ENCODE data around the gene SH3PXD2B.
"Not testable (repeated sequence)": the region's sequence is repeated elsewhere in the genome, so short reads cannot be mapped to it uniquely, and the experiment has no call there.

SH3PXD2B gene

DNA sequence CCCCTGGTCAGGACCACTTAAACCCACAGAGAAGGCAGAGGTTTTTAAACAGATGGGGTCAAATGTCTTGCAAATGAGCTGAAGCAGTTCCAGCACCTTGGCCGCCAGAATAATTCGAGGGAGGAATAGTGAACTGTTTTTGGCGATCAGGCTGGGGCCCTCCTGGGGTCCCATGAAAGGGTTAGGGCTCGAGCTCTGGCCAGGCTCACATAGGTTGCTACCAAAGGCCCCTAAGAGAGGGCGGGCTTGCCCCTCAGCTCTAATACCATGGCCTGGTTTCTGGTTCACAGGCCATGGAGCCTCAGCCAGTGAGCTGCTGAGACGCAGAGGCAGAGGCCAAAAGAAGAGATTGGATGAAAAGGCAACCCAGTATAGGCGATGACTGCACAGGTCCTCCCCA, 96.0 kb downstream of the SH3PXD2B start:
- DNase-seq = no peak

DNA sequence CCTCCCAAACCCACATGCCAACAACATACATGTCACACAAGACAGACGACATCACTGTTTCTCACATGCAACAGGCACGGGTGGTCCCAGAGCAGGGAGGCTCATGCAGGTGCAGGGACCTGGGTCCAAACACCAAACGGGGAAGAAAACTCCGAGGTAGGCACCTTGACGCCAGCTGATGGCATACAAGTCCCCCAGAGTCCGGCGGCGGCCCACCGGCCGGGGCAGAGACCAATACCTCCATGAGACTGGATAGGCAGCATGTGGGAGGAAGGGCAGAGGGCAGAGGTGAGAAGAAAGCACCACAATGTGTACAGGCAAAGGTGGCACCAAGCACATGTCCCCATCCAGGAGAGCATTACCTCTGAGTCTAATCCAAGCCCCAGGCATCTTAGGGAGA, 97.8 kb downstream of the SH3PXD2B start:
- no peak for DNase-seq

DNA sequence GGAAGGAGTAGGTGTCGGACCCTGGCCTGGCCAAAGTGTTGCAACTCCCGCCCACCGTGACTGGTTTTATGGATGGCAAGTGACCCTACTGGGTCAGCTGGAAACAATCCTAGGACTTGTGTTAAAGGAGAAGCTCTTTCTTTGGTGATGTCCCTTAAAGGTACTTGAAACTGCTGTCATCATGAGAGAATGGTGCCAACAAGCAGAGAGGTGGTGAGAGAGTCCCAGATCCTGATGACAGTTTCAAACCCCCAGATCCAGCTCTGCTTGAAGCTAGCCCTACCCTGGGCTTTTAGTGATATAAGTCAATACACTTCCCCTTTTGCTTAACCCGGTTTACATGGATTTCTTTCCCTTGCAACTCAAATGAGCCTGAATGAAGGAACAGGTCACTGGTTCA, 98.3 kb downstream of the SH3PXD2B start:
- no peak for DNase-seq

DNA sequence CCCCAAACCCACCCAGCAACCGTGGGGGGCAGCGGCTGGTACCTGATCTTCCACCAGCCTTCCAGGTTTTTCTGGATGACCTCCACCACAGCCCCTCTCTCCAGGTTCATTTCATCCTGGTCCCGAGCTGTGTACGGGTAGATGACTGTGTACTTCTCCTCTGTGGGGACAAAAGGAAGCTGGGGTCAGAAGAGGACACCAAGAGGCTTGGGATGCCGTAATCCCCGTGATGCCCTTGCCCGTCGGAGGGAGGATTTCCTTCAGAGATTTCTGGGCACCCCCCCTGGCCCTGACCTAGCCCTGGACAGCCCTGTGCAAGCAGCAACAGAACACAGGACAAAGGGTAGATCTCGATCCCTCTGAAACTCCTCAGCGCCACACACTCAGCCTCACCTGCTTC, 100.5 kb downstream of the SH3PXD2B start:
- DNase-seq = no peak

DNA sequence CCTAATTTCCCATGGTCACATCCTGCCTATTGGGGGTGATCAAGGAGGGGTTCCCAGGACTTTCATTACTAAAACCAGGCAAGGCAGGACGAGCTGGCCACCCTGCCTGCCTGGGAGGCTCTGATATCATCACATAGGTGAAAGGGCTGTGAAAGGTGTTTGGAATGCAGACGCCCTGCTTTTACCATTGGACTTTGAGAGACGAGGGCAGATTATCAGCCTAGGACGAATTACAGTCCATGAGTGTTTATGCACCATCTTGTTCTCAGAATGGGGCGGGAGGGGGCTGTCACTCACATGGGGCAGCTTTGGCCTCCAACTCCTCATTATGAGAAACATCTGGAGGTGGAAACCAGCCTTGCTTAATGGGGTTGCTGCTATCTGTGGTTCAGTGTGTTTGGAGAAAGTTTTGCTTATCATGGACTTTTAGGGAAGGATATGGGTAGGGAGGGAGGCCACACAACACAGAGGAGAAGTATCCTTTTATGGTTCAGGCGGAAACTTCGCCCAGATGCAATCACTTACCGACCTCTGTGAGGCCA, 101.0 kb downstream of the SH3PXD2B start:
- DNase-seq = no peak

DNA sequence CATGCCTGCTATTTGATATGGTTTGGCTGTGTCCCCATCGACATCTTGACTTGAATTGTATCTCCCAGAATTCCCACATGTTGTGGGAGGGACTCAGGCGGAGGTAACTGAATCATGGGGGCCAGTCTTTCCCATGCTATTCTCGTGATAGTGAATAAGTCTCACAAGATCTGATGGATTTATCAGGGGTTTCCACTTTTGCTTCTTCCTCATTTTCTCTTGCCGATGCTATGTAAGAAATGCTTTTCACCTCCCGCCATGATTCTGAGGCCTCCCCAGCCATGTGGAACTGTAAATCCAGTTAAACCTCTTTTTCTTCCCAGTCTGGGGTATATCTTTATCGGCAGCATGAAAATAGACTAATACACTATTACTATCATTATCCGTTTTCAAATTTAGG, 101.8 kb downstream of the SH3PXD2B start:
- not testable (repeated sequence) for DNase-seq

DNA sequence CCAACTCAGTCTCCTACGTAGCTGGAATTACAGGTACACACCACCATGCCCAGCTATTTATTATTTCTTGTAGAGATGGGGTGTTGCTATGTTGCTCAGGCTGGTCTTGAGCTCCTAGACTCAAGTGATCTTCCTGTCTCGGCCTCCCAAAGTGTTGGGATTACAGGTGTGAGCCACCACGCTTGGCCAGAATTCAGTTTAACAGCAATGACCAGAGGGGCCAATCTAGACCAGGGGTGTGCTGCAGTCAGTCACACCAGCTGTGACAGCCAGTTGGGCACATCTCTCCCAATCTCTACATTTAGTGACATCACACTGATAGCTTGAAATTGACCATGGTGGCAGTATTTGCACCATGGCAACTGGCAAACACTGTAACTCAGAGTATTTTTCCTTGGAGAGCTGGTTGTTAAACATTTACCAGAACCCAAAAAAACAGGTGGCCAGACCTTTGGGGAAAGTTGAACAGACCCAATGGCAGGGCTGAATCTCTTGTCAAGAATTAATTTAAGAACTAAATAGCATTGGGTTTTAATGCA, 103.0 kb downstream of the SH3PXD2B start:
- no peak for DNase-seq

DNA sequence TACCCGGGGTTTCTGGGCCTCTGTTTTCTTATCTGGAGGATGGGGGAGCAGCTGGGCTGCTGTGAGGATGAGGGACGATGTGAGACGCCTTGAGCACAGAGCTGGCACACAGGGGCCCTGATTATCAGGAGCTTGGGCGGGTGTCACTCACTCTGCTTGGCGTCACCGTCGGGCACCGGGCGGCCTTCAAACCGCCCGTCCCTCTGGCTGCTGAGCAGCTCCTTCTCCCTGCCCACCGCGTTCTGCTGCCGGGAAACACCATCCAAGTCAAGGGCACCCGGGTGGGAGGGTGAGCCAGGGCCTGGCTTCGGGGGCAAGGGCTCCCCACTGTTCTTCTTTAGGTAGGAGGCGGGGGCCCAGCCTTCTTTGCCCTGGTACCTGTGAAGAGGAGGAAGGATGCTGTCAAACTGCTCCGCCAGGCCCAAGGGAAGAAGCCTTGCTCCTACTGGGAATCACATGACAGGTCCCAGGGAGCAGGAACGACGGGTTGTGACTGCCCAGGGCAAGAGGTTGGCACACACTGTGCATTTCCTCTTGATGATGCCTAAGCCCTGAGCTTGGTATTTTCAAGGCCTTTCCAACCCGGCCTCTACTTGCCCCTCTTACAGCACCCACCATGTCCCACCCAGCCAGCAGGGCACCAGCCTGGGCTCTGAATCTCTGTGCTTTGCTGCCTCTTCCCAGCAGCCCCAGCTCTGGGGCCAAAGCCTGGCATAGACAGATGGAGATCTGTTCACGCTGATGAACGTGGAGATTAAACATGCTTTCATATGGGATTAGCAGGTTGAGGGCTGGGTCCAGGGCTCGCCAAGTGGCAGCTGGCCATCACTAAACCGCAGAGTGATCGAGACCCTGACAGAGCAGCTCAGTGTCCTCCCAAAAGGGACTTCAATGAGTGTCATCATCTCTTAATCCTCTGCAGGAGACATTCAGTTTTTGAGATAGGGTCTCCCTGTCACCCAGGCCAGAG, 103.8 kb downstream of the SH3PXD2B start:
- no peak for DNase-seq

DNA sequence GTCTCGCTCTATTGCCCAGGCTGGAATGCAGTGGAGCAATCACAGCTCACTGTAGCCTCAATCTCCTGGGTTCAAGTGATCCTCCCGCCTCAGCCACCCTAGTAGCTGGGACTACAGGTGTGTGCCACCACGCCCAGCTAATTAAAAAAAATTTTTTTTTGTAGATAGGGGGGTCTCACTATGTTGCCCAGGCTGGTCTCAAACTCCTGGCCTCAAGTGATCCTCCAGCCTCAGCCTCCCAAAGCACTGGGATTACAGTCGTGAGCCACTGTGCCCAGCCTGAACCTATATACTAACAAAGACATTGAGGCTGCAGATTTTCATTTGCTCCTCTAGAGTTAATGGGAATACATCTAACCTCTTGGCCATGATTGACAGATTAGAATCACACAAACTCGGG, 105.6 kb downstream of the SH3PXD2B start:
- DNase-seq = not testable (repeated sequence)

DNA sequence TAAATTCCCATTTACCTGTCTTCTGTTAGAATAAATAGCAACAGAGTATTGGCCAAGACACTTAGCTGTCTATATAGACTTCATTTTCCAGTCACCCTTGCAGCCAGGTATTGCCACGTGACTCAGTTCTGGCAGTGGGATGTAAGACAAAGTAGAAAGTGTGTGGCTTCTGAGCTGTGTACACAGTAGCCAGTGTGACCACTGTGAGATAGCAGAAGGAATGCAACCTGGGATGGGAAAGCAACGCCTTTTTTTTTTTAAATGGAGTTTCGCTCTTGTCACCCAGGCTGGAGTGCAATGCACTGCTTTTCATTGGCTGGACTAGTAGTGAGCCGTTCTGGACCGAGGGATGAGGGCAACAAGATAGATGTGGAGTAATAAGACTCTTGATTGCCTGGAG, 106.2 kb downstream of the SH3PXD2B start:
- DNase-seq = no peak

DNA sequence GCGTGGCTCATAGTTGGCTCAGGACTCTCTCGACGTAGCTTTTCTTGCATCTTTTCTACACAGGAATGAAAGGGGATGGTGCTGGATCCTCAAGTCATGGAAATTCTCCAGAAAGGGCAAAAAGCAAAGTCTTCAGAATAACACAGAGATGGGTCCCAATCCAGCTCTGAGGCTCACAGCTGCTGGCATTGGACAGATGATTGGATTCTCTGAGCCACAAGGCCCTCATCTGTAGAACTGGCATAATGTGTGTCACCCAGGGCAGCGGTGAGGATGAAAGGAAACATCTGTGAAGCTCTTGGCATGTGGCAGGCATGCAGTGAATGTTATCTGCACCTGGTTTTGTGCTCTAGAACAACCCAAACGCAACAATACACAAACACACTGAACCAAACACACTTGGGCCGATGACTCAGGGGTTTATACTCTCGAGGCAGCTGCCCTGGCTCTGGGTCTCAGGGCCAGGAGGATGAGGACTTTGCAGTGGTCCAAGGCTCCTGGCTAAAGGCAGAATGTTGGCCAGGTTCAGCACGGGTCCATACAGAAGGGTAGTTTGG, 106.8 kb downstream of the SH3PXD2B start:
- no peak for DNase-seq

DNA sequence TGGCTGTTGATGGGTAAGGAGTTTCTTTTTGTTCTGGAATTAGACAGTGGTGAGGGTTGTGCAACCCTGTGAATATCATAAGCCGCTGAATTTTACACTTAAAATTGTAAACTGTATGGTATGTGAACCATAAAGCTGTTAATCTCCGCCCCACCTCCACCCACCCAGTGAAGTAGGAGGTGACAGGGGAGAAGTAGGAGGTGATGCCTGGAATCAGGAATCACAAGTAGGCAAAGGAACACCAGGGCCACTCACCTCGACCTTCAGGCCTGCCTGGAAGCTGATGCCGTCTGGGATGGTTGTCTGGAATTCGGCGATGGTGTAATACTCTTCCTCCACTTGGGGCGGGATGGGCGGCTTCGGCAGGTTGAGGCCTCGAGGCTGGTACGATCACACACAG, 108.4 kb downstream of the SH3PXD2B start:
- no peak for DNase-seq

DNA sequence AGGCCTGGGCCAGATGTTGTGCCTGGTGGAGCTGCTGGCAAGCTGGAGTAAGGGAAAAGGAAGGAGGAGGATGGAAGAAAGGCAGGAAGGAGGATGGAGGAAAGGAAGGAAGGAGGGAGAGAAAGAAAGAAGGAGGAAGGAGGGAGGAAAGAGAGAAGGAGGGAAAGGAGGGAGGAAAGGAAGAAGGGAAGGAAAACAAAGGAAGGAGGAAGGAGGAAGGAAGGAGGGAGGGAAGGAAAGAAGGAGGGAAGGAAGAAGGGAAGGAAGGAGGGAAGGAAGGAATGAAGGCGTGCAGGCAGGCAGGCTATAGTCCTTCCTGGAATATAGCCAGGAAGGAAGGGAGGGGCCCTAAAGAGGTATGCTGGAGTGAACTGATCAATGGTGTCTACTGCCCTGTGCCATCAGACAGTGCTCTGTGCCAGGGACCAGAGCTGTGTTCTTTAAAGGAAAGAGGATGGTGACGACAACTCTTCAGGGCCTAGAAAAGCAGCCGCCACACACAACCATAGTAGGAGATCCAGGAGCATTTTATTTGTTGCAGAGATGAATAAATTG, 109.4 kb downstream of the SH3PXD2B start:
- no peak for DNase-seq

DNA sequence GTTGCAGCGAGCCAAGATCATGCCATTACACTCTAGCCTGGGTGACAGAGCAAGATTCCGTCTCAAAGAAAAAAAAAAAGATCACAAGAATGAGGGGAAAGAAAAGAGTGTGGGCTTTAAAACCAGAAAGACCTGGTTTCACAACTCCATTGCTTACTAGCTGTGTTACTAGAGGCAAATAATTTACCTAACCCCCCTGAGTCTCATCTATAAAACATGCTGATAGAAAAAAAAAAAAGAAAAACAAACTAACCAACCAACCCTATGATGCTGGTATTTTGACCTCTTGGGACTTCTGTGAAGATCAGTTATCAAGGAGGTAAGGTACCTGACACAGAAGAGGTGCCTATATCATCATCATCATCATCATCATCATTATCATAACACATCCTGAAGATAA, 110.6 kb downstream of the SH3PXD2B start:
- DNase-seq = no peak

DNA sequence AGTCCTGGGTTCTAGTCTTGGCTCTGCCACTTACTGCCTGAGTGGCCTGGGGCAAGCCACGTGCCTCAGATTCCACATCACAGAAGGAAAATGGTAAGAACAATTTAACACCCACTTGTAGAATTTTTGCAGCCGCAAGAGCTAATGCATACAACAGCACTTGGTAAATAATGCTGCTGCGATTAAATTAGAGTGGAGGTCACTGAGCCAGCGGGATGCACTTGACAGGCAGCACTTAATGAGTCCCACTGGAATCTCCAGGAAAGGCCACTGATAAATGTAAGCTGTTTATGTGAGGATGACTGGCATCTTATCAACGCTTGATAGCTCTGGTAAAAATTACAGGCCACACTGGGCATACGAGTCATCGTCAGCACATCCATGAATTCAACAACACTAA, 111.4 kb downstream of the SH3PXD2B start:
- DNase-seq = no peak

DNA sequence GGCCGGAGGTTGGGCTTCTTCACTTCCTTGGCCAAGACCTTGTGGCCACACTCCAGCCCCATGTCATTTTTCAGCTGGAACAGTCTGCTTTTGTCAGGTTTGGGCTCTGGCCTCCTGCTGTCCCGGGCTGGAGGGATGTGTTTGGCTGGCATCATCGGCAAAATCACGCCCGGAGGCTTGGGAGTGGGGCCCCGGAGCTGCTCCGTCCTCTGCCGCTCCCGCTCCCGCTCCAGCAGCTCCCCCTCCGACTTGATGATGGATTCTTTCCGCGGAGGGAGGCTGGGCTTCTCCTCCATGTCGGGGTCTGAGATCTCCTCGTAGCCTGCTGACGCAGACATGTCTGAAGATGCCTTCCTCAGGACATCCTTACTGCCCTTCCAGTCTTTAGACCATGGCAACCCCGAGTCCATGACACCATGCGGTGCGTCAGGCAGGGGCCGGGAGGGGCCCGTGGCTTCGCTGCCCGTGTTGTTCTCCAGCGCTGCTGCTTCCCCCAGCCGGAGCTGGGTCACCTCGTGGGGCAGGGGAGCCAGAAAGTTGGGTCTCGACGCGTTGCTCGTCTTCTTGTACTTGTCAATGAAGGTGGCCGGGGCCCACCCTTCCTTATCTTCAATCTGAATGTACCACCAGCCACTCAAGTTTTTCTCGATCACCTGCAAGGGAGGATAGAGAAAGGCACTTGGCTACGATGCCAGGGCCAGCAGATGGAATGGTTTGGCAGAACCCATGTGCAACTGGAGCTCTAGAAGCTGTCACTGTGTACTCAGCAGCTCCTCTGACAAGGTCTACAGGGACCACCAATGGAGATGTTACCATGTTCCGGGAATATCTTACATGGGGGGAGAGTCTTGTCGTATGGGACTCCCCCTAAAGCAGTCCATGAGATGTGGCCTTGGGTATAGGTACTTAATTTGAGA, 114.8 kb downstream of the SH3PXD2B start:
- no peak for DNase-seq

DNA sequence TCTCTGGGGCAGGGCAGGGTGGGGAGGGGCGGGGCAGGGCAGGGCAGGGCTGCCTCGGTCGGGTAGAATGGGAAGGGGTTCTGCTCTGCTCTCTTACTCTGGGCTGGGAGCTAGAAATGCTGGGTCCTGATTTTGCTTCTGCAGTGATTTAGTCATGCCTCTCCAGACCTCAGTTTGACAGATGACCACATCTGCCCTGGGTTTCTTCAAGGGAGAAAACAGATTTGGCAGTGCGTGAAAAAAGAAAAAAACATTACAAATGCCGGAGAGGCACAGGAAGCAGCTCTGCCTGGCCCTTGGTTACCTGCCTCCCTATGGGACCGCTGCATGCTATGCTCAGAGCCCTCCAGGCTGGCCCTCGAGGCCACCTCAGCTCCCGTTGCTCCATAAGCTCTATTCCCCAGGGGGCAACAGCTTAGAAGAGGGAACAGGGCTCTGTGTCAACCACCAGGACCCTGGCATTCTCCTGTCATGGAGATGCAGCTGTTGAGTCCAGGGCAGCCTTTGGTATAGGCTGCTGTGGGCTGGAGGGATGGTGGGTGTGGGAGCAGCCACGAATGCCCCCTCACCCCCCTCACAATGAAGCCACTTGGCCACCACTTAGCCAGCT, 117.5 kb downstream of the SH3PXD2B start:
- no peak for DNase-seq

DNA sequence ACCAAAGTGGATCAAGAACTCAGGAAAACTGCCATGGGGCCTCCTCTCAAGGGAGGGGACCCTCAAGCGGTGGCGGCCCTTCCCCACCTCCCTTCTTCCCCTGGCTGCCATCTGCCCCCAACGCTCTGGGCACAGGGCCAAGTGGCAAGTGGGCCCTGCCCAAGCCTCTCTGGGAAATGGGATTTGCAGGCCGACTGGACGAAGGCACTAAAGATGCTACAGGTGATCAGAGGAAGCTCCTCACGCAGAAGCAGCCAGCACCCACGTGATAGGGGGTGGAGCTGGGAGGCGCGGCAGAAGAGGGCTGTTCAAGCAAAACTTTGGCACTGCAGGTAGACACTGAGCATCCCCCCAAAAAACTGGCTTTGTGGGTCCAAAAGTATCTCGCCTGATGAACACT, 118.1 kb downstream of the SH3PXD2B start:
- no peak for DNase-seq

DNA sequence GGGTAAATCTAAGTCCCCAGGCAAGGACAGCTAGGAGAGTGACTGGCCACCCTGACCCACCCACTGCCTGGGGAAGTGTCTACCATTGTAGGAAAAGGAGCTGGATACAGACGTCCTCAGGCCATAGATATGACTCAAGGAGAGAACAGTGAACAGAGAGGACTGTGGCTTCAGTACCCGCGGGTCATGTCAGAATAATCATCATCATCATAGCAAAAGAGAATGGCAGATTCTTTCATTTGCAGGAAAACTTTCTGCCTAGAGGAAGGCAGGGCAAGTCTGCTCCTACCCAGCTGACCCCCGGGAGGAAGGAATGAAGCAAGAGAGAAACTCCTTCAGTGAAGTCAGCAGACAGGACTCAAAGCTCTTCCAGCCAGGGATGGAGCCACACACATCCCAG, 118.6 kb downstream of the SH3PXD2B start:
- DNase-seq = no peak

DNA sequence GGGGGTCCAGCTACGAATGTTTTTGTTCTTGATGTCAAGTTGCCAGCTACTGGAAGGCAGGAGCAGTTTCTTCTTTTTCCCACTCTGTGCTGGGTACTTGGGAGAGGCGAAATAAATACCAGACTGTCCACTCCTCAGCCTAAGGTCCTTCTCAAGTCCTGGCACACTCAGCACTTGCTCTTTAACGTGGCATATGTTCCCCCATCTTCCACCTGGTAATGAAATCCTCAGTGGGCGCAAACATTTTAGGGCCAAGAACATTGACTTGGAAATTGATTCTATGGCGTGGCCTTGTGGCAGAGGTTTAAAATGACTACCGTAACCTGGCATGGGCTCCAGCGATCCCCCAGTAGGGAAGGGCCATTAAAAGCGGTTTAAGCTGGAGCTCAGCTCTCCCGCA, 119.7 kb downstream of the SH3PXD2B start:
- no peak for DNase-seq

DNA sequence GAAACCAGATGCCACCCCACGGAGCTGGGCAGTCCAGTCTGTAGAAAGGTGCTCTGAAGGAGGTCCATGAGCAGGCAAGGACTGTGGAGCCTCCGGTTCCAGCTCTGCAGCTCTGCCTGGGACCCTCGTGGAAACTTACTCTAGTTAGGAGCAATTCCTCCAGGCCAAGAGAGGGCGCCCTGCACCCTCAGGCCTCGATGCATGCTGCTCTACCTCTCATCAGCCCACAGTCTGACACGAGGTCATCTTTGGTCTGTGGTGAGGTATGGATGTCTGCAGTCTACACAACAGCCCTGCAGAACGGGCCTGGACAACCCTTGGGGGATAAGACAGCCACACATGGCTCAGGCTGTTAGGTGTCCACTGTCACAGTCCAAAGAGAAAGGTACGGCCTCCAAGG, 120.1 kb downstream of the SH3PXD2B start:
- no peak for DNase-seq

DNA sequence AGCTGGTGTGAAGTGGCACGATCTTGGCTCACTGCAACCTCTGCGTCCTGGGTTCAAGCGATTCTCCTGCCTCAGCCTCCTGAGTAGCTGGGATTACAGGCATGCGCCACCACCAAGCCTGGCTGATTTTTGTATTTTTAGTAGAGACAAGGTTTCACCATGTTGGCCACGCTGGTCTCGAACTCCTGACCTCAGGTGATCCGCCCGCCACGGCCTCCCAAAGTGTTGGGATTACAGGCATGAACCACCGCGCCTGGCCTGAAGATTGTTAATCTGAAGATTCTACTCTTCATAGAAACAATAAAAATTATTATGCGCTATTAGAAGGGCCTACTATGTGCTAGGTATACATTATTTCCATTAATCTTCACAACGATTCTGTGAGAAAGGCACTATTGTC, 127.4 kb downstream of the SH3PXD2B start:
- not testable (repeated sequence) for DNase-seq

All from kidney glomerular epithelial cell (primary cell).